NK-92 treated with Interleukin-12 subunit alpha and Interleukin-12 subunit beta, amount 100 ng/mL, for 24 hours (cell line): ENCODE results near the gene TUBE1.
A peak's percentile ranks its signal among the peaks of the same experiment; 100 is the strongest.

Experiments
- DNase-seq: peaks from one replicate; lab custom pipeline; 2025; lab: John Stamatoyannopoulos, UW

The TUBE1 gene

DNA sequence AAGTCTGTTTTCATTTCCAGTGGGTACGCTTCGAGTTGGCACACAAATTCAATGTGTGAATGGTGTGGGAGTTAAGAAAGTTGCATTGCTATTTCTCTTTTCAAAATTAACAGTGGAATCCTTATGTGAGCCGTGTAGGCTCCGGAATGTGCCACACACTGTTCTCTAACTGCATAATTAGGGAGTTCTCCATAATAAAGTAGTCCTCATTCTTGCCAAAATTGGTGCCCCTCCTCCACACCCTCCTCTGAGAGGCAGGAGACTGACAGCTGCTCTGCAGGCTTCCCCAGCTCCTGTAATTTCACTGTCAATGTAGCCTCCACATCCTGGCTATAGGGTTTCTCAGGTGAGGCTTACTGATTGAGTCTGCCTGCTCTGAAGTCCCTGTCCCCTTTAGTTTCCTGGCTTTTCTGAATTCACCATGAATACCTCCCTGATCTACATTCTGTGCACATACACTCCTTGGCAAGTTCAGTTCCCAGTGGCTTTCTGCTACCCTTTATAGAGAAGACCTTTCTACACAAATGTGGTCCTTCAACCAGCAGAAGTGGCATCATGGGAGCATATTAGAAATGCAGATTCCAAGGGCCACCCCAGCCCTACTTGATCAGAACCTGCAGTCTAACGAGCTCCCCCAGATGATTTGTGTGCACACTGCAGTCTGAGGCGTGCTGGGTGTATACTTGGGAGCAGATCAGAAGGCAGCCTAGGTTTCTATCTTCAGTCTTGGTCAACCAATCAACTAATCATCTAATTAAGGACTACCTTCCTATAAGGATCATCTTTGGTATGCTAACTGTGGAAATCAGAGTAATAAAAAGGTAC is 53.3 kb downstream of the TUBE1 start:
- DNase-seq, result no peak

DNA sequence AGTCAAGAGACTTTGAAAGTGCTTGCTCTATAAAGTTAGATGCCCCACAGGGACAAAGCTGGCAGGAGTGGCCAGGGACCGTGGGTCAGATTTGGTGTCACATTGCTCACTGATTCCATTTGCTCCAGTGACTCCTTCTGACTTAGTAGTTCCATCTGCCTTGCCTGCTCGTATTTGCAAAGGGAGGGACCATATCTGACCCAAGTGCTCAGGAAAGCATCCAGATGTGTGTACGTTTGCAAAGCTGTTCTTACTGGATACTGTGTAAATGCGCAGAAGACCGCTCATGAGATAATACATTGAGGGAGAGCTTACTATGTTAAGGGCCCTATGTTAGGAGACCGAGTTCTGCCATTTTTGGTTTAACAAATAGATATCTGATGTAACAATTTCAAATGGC is 54.6 kb downstream of the TUBE1 start:
- no peak for DNase-seq

DNA sequence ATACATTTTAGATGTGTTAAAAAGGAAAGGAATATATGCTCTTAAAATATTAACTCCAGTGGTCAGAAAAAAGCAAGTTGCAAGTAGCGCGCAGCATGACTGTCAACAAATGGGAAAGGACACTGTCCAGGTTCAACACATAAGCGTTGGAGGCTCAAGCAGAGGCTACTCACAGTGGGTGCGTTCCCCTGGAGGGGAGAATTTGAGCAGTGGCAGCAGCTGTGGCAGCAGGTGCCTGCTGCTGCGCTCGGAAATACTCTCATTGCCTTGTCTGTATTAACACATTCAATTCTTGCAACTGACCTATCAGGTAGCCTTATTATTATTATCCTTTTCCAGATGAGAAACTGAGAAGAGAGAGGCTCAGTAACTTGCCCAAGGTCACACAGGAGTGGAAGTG is 55.3 kb downstream of the TUBE1 start:
- no peak for DNase-seq

DNA sequence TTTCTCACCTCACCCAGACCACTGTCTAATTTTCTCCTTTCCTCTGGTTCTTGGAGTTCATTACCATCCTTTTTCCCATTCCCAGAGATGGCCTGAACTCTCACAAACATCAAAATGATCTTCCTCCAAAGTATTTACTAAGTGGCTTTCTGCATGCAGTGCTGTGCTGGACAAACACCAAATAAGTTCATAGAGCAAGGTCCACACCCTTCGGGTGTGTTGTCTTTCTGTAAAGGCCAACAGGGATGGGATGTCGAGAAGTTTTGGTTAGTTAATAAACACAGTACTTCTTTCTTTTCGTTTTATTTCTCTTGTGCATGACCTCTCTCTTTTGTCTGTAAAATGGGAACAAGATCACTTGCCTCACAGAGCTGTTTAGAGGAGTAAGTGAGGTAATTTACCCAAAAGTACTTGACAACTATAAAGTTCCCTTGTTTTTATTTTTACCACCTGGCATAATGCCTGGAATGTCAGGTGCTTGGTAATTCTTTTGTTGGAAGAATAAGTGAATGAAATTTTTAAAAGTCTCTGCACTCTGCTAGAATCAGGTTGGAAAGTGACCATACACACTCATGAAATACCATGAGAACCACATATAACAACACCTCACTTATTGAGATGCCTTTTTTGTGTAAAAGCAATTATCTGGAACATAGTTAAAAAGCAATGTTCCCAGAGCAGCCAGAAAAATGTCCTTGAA is 56.2 kb downstream of the TUBE1 start:
- DNase-seq, result no peak

DNA sequence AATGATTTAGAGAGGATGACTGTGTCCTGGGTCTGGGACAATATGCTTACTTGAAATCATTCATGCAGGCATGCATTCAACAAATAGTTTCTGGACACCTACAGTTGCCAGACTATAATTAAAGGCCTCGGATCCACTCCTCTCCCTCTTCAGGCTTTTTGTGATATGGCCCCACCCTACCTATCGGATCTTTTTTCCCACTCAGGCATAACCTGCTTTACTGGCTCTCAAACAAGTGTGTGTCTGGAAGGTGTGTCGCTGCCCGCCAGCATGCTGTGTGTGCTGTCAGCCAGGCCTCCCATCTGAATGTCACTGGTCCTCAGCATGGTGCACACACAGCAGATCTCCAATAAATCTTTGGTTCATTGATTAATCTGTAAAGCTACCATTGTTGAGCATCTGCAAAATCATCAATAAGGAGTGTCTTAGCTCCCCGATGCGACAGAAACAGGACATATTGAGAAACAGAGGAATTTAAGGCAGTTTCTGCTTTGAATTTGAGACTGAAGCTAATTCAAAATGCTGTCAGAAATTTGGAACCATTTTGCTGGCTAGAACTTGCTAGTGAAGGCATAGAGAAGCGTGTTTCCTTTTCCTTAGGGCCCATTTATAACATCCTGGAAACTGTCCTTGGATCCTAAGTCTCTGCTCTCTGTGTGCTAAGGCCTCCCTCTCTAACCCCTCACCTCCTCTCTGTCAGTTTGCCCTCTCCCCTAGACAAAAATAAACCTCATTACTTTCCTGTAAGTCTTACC is 56.9 kb downstream of the TUBE1 start:
- no peak for DNase-seq

DNA sequence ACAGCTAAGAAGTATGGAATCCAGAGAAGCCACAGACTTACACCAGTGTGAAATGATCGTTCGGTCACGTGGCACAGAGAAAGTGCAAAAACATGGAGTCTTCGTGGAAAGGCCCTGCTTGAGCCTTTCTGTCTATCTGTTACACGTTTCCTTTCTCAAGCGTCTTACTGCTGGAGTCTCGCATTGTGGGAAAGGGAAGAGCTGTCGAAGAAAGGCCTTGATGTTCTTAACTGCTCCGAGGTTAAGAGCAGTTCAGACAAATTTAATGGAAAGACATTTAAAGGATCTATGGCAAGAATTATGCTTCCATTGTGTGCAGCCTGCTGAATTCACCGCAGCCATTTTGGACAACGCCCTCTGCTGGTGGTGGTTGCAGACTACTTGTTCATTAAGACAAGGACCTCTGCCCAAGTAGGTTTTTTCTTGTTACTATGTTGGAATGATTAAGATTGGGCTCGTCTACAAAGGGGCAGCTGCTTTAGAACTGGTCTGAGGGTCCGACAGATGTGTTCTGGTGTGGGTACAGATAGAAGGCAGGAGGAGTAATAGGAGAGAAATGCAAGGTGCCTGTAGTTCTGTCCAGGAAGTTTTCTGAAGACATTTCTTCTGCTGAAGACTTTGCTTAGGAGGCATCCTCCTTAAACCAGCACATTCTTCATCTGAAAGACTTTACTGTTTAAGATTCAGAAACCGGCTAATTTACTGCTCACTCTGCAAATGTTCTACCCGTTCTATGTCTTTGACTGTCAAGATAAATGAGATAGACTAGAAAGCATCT is 58.0 kb downstream of the TUBE1 start:
- DNase-seq, result peak; percentile 32

DNA sequence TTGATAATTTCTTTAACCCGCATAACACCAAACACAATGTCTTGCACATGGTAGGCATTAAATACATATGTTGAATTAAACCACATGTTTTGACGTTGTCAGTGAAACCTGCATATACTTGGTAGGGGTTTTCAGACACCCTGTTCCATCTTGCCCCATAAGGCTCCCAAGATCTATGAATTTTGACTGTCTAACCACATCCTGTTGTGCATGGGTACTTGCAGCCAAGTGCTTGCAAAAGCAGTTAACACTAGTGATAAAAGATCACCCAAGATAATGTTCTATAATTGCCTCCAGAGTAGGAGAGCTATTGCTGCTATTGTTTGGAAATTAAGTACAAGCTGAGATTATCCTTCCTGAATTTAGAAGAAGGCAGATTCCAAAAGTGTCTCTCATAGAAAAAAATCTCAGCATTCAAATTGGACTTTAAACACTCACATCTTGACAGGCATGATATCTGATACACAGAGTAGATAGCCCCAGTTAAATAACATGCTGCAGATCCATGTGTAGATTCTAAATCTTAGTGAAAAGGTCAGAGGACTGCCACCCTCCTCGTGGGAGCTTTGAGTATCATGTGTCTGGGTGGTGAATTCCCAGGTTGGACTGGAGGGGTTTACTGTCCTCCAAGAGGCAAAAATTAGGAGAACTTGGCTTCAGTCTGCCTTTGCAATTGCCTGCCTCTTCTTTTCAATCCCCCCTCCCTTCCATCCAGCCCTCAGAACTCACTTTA is 59.2 kb downstream of the TUBE1 start:
- DNase-seq, result peak; percentile 28

DNA sequence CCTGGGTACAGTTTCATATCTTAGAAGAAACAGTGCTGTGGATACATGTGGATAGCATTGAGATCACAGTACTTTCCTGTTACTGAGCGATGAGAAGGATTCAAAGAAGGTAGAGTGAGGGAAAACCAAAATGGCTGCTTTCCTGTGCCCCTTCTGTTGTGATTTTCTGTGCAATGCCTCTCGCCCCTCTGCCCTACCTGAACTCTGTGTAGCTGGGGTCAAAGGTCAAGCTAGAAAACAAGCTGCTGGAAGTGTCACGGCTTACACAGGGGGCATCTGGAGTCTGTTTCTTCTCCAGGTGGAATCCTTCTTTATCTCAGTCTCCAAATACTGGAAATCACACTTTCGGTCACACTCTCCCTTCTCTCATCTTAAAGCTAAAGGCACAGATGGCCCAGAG is 60.3 kb downstream of the TUBE1 start:
- no peak for DNase-seq

DNA sequence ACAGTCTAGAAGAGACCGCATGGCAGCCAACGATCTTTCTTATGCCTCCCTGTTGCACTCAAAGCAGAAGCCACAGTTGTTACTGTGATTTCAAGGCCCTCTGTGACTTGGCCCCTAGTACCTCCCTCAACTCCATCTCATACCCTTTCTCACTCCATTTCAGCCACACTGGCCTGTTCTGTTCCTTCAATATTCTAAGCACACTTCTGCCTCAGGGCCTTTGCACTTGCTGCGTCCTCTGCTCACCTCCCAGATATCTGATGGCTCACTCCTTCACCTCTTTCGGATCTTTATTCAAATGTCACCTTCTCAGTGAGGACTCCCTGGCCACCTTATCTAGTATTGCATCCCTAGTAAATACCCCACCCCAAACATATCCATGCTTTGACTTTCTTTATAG is 62.8 kb downstream of the TUBE1 start:
- DNase-seq, result no peak

DNA sequence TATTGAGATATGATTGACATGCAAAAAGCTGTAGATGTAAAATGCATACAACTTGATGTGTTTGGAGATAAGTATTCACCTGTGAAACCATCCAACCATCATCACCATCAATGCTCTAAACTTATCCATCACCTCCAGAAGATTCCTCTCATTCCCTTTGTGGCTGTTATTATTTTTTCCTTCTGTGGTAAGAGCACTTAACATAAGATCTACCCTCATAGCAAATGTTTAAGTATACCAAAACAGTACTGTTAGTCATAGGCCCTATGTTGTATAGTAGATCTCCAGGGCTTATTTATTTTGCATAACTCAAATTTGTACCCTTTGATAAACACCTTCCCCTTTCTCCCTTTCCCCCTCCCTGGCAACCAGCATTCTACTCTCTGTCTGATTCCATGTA is 64.5 kb downstream of the TUBE1 start:
- DNase-seq, result no peak

DNA sequence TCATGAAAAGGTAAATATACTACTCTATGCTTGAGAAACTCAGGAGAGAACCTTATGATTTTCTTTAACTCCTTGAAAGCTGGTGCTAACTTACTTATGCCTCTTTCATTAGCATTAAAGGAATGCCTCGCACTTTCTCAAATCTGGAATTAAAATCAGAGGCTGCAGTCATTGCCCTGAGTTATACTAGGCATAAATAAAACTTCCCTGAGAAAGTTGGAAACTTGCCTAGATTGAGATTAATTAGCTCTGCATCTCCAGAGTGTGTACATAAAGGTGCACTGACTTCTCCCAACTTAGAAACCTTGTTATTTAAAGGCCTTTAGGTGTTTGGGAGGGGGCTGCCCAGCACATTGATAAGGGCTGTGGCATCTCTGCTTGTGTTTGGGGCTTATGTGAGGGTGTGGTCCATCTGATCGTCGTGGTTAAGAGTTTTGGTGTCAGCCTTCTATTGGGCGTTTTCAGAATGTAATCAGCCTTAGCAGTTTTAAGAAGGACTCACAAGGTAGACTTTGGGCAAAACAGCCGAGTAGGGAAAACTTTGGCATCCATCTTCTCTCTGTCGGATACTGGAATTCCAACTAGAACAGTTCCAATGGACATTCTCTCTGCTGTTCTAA is 65.5 kb downstream of the TUBE1 start:
- DNase-seq, result no peak
